Prostate gland (tissue), 2 donors: ENCODE data around the gene CAPN8. TPM values are rescaled to one million over a fixed set of nuclear protein-coding genes. Genes with fewer than 3 reads are reported as not detected.

Experiments used
- DNase-seq: peaks from one replicate; pipeline ENCODE4 v3.0.0-alpha.2; 2019; ENCODE audit warnings: low spot score
- H3K27ac ChIP-seq, 2 donors: fragments of 200-600 bp; sonication (generic); 2 replicates each; pipeline ENCODE4 v1.5.1; 2017 to 2019
- H3K27me3 ChIP-seq: fragments of 200-600 bp; sonication (generic); replicated peaks from 2 replicates; pipeline ENCODE4 v1.5.1; 2019; ENCODE audit not compliant: insufficient read depth
- H3K36me3 ChIP-seq, 2 donors: fragments of 200-600 bp; sonication (generic); 1 replicate in 1 of 2; 2 replicates in 1 of 2; pipeline versions ENCODE4 v1.5.1 to v1.8.1; 2017 to 2019
- H3K4me1 ChIP-seq: fragments of 200-600 bp; sonication (generic); replicated peaks from 2 replicates; pipeline ENCODE4 v1.5.1; 2019
- H3K4me3 ChIP-seq, 2 donors: fragments of 200-600 bp; sonication (generic); 2 replicates each; pipeline ENCODE4 v1.5.1; 2017 to 2019
- H3K9me3 ChIP-seq: fragments of 200-600 bp; sonication (generic); 2 replicates; pipeline ENCODE4 v1.5.1; 2017
- POLR2A ChIP-seq: fragments of 450-650 bp; IDR thresholded peaks from one replicate; pipeline ENCODE4 v1.6.1; 2016; ENCODE audit warnings: antibody characterized with exemption, mild to moderate bottlenecking
- POLR2AphosphoS5 ChIP-seq: sonication (generic); formaldehyde crosslinking; IDR thresholded peaks from one replicate; pipeline ENCODE4 v1.6.1; 2017; ENCODE audit warnings: antibody characterized with exemption
- WGBS: methylation state at CpG from one replicate; pipeline ENCODE4 v1.1.5; 2018; 5-methylcytosine and 5-hydroxymethylcytosine counted together
- intact Hi-C: fragments of 100-400 bp; cut with DNase I; formaldehyde crosslinking; loops from one replicate; pipeline ENCODE4 v1.14.2; 2022
- total RNA-seq, 2 donors: library from RNA; depleted of rRNA; stranded (reverse); fragments of >200 nt; gene quantifications; one replicate each; pipeline ENCODE4 v1.1.0, GENCODE V29; 2016
- TF ChIP-seq, protein P1 (sequence below), 4 experiments: fragments of 200-600 bp in 2 of 4; fragments of 450-650 bp in 2 of 4; sonication (generic) in 2 of 4; IDR thresholded peaks; 1 replicate in 3 of 4; 2 replicates in 1 of 4; pipeline ENCODE4 v1.5.1; 2016 to 2019; ENCODE audit warnings: antibody characterized with exemption in 4 of 4, mild to moderate bottlenecking in 2 of 4, moderate library complexity in 2 of 4

Gene CAPN8
- total RNA-seq, 2 donors from 2014 or later, result 3.0 to 5.6 TPM

DNA sequence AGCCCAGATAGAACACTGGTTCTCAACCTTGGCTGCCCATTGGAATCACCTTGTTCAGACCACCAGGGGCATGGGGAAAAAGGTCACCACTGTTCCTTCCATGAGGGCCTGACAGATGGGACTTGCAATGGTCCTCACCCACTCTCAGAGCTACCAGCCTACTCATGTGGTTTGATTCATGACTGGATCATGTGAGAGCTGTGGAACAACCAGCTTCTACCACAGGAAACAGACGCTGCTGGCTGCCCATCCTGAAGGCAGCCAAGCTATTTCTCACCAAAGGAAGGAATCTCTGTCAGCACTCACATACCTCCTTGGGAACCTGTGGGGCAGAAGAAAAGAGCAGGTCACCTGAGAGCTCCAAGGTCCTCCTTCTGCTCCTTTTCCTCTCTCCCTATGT lies 53.6 kb downstream of the CAPN8 start:
- Histone ChIP-seq H3K9me3 (no peaks in the 10 kb centered on the region), H3K4me1 (no peaks in the 10 kb centered on the region), H3K4me3 (no peak overlapping the region), H3K27ac (no peak overlapping the region), H3K27me3 (no peaks in the 10 kb centered on the region), H3K36me3 (no peaks in the 10 kb centered on the region)
- intact Hi-C loops, result no loop called here
- DNase-seq, result no peak
- TF ChIP-seq POLR2A, result no peak
- TF ChIP-seq, protein P1, sequence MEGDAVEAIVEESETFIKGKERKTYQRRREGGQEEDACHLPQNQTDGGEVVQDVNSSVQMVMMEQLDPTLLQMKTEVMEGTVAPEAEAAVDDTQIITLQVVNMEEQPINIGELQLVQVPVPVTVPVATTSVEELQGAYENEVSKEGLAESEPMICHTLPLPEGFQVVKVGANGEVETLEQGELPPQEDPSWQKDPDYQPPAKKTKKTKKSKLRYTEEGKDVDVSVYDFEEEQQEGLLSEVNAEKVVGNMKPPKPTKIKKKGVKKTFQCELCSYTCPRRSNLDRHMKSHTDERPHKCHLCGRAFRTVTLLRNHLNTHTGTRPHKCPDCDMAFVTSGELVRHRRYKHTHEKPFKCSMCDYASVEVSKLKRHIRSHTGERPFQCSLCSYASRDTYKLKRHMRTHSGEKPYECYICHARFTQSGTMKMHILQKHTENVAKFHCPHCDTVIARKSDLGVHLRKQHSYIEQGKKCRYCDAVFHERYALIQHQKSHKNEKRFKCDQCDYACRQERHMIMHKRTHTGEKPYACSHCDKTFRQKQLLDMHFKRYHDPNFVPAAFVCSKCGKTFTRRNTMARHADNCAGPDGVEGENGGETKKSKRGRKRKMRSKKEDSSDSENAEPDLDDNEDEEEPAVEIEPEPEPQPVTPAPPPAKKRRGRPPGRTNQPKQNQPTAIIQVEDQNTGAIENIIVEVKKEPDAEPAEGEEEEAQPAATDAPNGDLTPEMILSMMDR (IDR thresholded peaks at IDR 0.05), result no peak
- TF ChIP-seq POLR2AphosphoS5, result no peak
- 47% methylated on average over 1 of the region's 1 CpG for WGBS

DNA sequence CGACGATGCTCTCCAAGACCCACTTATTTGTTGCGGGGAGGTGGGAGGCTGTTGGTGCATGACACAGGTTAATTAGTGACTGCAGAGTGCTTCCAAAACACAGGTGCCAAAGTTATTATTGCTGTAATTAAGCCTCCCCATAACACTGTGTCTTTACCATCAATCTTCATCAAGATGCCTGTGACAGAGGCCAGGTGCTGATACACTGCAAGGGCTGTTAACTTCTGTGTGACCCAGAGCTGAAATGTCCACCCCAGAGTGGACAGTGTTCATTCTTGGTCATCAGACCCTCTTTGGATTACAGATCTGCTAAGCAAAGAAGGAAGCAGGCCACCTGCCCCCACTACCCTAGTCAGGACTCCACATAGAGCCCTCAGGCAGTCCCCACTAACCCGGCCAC lies 55.5 kb downstream of the CAPN8 start:
- intact Hi-C loops, result no loop called here
- no peaks in the 10 kb centered on the region for H3K27me3 ChIP-seq
- WGBS, result 96% methylated on average over 4 of the region's 4 CpGs
- no peaks in the 10 kb centered on the region for H3K4me1 ChIP-seq
- H3K27ac ChIP-seq, result no peak overlapping the region
- H3K4me3 ChIP-seq, result no peak overlapping the region
- H3K36me3 ChIP-seq, result no peaks in the 10 kb centered on the region
- no peaks in the 10 kb centered on the region for H3K9me3 ChIP-seq
- DNase-seq, result no peak
- TF ChIP-seq, protein P1 (IDR thresholded peaks at IDR 0.05), result no peak
- no peak for TF ChIP-seq POLR2AphosphoS5
- TF ChIP-seq POLR2A, result no peak

GRCh38 chr1:223609066-223609465 lies 56.4 kb downstream of the CAPN8 start:
- H3K27me3 ChIP-seq, result no peaks in the 10 kb centered on the region
- DNase-seq, result no peak
- H3K4me3 ChIP-seq, result no peak overlapping the region
- H3K27ac ChIP-seq, result no peak overlapping the region
- intact Hi-C loops, result no loop called here
- no peaks in the 10 kb centered on the region for H3K4me1 ChIP-seq
- 98% methylated on average over 14 of the region's 14 CpGs for WGBS
- no peaks in the 10 kb centered on the region for H3K9me3 ChIP-seq
- no peak for TF ChIP-seq POLR2A
- TF ChIP-seq, protein P1 (IDR thresholded peaks at IDR 0.05), result no peak
- no peak for TF ChIP-seq POLR2AphosphoS5
- H3K36me3 ChIP-seq, result no peaks in the 10 kb centered on the region

GRCh38 chr1:223558512-223558911 lies 107.0 kb downstream of the CAPN8 start:
- 95% methylated on average over 1 of the region's 1 CpG for WGBS
- Histone ChIP-seq H3K36me3 (no peaks in the 10 kb centered on the region), H3K4me3 (no peak overlapping the region), H3K27ac (no peak overlapping the region), H3K4me1 (no peaks in the 10 kb centered on the region), H3K9me3 (no peaks in the 10 kb centered on the region), H3K27me3 (no peaks in the 10 kb centered on the region)
- intact Hi-C loops, result no loop called here
- TF ChIP-seq POLR2A (no peak), POLR2AphosphoS5 (no peak)
- TF ChIP-seq, protein P1 (IDR thresholded peaks at IDR 0.05), result no peak
- no peak for DNase-seq

GRCh38 chr1:223557130-223557475 lies 108.4 kb downstream of the CAPN8 start:
- WGBS, result 75% methylated on average over 5 of the region's 5 CpGs
- DNase-seq, result no peak
- TF ChIP-seq POLR2AphosphoS5, result no peak
- TF ChIP-seq, protein P1 (IDR thresholded peaks at IDR 0.05), result no peak
- H3K27me3 ChIP-seq, result no peaks in the 10 kb centered on the region
- no peaks in the 10 kb centered on the region for H3K4me1 ChIP-seq
- no peaks in the 10 kb centered on the region for H3K9me3 ChIP-seq
- no peaks in the 10 kb centered on the region for H3K36me3 ChIP-seq
- H3K27ac ChIP-seq, result no peak overlapping the region
- intact Hi-C loops, result no loop called here
- no peak overlapping the region for H3K4me3 ChIP-seq
